GM10266 (cell line): ENCODE data around the gene TARS2.
A peak's percentile ranks its signal among the peaks of the same experiment; 100 is the strongest.

Experiments used
- DNase-seq: peaks from one replicate; pipeline ENCODE4 v3.0.0; 2012; ENCODE audit errors: extremely low spot score
- CTCF ChIP-seq: IDR thresholded peaks from 2 replicates; pipeline ENCODE4 v1.5.1; 2012; ENCODE audit warnings: mild to moderate bottlenecking, low read depth; ENCODE audit not compliant: control insufficient read depth, insufficient read depth; ENCODE audit errors: missing control alignments

TARS2 gene

GRCh38 chr1:150548324-150548631 lies 61.1 kb downstream of the TARS2 start:
- DNase-seq = no peak
- no peak for TF ChIP-seq CTCF

GRCh38 chr1:150548632-150549495 lies 61.6 kb downstream of the TARS2 start, which contains the start of gene ADAMTSL4:
ADAMTSL4 (plus strand) TSS chr1:150549408; CDS start chr1:150552289, 2,881 bp downstream.
- TF ChIP-seq CTCF = peak; percentile 19
- DNase-seq = peak; percentile 84

GRCh38 chr1:150549496-150550221 lies 62.4 kb downstream of the TARS2 start:
- DNase-seq = no peak
- no peak for TF ChIP-seq CTCF

- TF ChIP-seq CTCF = no peak
- DNase-seq = no peak
These were observed 63.2 kb downstream of the TARS2 start for GRCh38 chr1:150550222-150551050.

- DNase-seq = no peak
- TF ChIP-seq CTCF = no peak
These were observed 64.0 kb downstream of the TARS2 start for GRCh38 chr1:150551051-150551783.

- DNase-seq = no peak
- TF ChIP-seq CTCF = no peak
These were observed 64.5 kb downstream of the TARS2 start for GRCh38 chr1:150551784-150552127.
